Keratinocyte (primary cell): ENCODE results near the gene SMC3.

Experiments used
- EZH2 ChIP-seq: IDR thresholded peaks from one replicate; pipeline ENCODE4 v1.6.1; 2012; ENCODE audit warnings: inconsistent platforms, mild to moderate bottlenecking, low read length, moderate library complexity
- TF ChIP-seq, protein P1 (sequence below), 3 experiments: IDR thresholded peaks in 1 of 3; conservative IDR thresholded peaks in 1 of 3; optimal IDR thresholded peaks in 1 of 3; 2 replicates in 2 of 3; 3 replicates in 1 of 3; pipeline versions ENCODE3 to v1.5.1; 2011; ENCODE audit warnings: low read length in 3 of 3, mild to moderate bottlenecking in 3 of 3, moderate library complexity in 2 of 3, control low read depth in 1 of 3, inconsistent platforms in 1 of 3; ENCODE audit not compliant: insufficient read depth in 2 of 3; ENCODE audit errors: extremely low read depth in 1 of 3

DNA sequence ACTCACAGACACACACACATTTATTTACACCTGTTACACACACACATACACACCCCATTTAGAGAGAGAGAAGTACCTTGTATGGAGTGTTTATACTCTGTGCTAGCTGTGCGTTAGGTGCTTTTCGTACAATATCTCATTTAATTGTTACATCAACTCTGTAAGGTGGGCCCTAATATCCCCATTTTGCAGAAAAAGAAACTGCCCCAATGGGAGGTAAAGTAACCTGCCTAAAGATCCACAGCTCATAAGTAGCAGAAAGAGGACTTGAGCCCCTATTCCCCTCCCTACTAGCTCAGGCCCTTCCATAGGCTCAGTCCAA lies 52.9 kb downstream of the SMC3 start:
- TF ChIP-seq, protein P1, sequence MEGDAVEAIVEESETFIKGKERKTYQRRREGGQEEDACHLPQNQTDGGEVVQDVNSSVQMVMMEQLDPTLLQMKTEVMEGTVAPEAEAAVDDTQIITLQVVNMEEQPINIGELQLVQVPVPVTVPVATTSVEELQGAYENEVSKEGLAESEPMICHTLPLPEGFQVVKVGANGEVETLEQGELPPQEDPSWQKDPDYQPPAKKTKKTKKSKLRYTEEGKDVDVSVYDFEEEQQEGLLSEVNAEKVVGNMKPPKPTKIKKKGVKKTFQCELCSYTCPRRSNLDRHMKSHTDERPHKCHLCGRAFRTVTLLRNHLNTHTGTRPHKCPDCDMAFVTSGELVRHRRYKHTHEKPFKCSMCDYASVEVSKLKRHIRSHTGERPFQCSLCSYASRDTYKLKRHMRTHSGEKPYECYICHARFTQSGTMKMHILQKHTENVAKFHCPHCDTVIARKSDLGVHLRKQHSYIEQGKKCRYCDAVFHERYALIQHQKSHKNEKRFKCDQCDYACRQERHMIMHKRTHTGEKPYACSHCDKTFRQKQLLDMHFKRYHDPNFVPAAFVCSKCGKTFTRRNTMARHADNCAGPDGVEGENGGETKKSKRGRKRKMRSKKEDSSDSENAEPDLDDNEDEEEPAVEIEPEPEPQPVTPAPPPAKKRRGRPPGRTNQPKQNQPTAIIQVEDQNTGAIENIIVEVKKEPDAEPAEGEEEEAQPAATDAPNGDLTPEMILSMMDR (optimal IDR thresholded peaks at IDR 0.05 in 1 of 3, IDR thresholded peaks at IDR 0.05 in 1 of 3, conservative IDR thresholded peaks at IDR 0.05 in 1 of 3; ENCODE audit: extremely low read depth in 1 of 3, insufficient read depth in 2 of 3, low read length in 3 of 3) = no peak
- no peak for TF ChIP-seq EZH2
